WI38 (cell line): Measurements from ENCODE around the gene GLP2R.
"Not testable (repeated sequence)": the region's sequence is repeated elsewhere in the genome, so short reads cannot be mapped to it uniquely, and the experiment has no call there.

Experiments
- H3K4me3 ChIP-seq: 2 replicates; pipeline ENCODE4 v1.5.1; 2011; ENCODE audit warnings: low read depth, mild to moderate bottlenecking, control low read depth, low read length
- CTCF ChIP-seq: IDR thresholded peaks from 2 replicates; pipeline ENCODE4 v1.5.1; 2012; ENCODE audit warnings: low read depth, mild to moderate bottlenecking, control low read depth, low read length

Gene GLP2R

DNA sequence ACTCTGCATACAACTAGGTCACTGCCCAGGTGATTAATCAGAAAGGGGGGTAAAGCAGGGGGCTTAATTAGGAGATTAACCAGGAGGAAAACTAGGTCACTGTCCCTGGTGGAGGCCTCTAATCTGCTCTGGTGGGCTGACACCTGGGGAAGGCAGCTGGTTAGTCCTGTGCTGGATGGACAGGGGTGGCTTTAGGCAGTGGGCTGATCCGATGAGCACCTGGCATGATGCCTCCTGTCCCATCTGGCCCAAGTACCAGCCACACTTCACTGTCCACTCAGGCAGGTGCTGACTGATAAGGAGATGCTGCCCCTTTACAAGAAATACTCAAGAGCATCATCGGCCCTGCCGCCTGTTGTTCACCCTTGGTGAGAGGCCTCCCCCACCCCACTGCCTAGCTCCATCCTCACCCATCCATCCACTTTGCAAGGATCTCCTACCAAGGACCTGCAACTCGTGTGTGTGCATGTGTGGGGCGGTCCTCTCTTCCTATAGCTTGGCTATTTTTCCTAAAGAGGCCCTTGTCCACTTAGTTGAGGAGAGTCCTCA lies 93.2 kb downstream of the GLP2R start:
- TF ChIP-seq CTCF, result no peak
- no peak overlapping the region for H3K4me3 ChIP-seq

- not testable (repeated sequence) for H3K4me3 ChIP-seq
Measured at GRCh38 chr17:9921216-9921615, 95.5 kb downstream of the GLP2R start.

DNA sequence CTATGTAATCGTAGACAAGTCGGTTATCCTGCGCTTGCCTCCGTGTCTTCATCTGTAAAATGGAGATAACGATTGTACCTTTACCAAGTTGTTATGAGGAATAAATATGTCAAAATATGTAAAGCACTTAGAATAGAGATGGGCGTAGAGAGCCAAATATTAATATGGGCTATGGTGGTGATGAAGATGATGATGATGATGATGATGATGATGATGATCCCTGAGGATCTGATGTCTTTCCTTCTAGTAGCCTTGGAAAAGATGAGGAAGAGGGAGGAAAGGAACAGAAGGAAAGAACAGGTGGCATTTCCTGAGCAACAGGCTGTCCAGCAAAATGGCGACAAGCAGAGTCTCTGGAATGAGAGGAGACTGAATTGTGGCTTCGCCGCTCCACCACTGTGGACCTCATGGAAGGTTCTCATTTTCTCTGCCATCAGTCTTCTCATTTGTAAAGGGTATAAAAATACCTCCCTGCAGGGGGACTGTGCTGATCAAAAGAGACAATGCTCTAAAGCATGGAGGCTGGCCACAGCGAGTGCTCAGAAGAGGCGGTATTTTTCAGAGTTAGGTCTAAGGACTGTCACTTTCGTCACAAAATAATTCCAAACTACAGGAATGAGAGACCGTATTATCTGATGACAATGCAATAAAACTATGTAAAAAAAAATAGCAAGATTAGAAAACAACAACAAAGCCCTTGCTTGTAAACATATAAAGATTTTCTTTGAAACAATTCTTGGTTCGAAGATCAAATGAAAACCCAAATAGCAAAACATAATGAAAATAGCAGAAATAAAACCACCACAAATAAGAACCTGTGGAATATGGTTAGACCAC lies 96.5 kb downstream of the GLP2R start:
- no peak for TF ChIP-seq CTCF
- H3K4me3 ChIP-seq, result no peak overlapping the region

GRCh38 chr17:9924735-9925191 lies 99.0 kb downstream of the GLP2R start:
- H3K4me3 ChIP-seq, result no peak overlapping the region
- TF ChIP-seq CTCF, result peak; percentile 65

DNA sequence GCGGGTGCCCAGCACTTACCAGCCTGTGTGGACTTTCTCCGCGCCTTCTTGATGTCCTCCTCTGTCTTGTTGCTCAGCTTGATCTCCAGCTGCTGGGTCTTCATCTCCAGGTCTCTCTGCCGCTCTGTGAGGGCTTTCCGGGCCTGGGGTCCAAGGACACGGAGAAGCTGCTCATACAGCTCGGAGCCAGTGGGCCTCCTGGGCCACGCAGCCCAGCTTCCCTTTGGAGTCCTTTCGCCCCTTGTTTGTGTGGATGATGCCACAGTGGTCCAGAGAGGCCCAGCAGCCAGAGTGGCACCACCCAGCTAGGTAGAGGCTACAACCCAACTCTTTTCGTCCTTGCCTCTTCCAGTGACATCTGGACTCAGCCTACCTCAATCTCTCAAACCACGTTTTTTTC lies 99.7 kb downstream of the GLP2R start:
- no peak overlapping the region for H3K4me3 ChIP-seq
- no peak for TF ChIP-seq CTCF

- H3K4me3 ChIP-seq, result no peak overlapping the region
- TF ChIP-seq CTCF, result no peak
Measured at GRCh38 chr17:9926150-9926804, 100.6 kb downstream of the GLP2R start.

- H3K4me3 ChIP-seq, result no peak overlapping the region
- peak; percentile 69 for TF ChIP-seq CTCF
Measured at GRCh38 chr17:9928601-9929333, 103.0 kb downstream of the GLP2R start.
